Dedifferentiated amniotic fluid mesenchymal stem cell (primary cell): ENCODE data around the gene RAB31.
A peak's percentile ranks its signal among the peaks of the same experiment; 100 is the strongest.
"Not testable (repeated sequence)": the region's sequence is repeated elsewhere in the genome, so short reads cannot be mapped to it uniquely, and the experiment has no call there.

Source experiments
- DNase-seq: peaks from one replicate; pipeline ENCODE4 v3.0.0-alpha.2; 2016; ENCODE audit errors: extremely low spot score

Gene RAB31, protein sequence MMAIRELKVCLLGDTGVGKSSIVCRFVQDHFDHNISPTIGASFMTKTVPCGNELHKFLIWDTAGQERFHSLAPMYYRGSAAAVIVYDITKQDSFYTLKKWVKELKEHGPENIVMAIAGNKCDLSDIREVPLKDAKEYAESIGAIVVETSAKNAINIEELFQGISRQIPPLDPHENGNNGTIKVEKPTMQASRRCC

DNA sequence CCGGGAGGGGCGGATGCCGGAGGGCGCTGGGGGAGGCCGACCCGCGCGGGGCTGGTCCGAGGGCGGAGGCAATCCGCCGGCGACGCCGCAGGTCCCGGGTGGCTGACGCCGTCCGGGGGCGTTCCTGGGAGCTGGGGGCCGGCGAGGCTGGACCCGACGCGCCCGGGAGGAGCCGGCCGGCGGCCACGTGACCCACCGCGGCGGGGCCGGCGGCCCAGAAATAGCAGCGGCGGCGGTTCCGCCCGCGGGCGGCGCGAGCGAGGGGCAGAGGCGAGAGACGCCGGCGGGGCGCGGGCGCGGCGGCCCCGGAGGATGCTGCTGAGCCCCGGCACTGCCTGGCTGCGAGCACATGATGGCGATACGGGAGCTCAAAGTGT lies at the start of gene RAB31:
Gene RAB31, plus strand, starts transcription at position 245 of the 377 bp plus-strand sequence. Its CDS starts 105 bp downstream, at position 350.
- peak; percentile 59 for DNase-seq

- DNase-seq: no peak
Observed at GRCh38 chr18:9659499-9660375, 48.4 kb upstream of the RAB31 start.

DNA sequence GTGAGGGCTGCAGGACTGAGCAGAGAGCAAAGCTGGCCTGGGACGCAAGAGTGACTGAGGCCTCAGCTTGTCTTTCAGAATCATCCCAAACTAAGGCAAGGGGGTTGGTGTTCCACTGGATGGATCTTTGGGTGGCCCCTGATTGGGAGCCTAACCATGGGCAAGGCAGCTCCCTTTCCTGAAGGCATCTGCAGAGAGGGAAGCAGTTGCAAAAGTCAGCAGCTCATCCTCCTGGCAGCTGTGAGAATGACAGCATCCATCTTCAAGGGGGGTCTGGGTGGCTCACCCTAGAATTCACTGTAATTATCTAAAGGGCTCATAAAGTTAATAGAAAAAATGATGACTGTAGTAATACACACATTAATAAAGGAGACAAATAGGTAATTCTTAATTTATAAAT lies 46.5 kb upstream of the RAB31 start:
- no peak for DNase-seq

- DNase-seq: no peak
Observed at GRCh38 chr18:9663377-9663776, 44.7 kb upstream of the RAB31 start.

GRCh38 chr18:9665314-9665713 lies 42.8 kb upstream of the RAB31 start:
- no peak for DNase-seq

DNA sequence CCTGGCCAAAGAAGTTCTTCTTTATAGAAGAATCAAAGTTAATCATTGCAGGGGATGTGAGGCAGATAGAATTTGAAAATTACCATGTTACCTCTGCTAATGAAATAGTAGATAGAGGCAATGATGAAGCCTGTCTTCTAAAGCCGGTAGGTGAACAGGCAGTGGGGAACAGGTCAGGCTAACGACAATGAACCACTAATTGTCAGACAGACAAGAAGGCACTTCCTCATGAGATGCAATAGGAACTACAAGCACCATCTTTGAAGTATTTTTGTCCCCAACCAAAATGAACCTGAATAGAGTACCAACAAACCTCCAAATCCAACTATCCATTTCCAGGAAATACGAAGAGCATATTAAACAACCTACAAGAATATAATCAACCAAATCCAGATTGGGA lies 41.6 kb upstream of the RAB31 start:
- DNase-seq: no peak

DNA sequence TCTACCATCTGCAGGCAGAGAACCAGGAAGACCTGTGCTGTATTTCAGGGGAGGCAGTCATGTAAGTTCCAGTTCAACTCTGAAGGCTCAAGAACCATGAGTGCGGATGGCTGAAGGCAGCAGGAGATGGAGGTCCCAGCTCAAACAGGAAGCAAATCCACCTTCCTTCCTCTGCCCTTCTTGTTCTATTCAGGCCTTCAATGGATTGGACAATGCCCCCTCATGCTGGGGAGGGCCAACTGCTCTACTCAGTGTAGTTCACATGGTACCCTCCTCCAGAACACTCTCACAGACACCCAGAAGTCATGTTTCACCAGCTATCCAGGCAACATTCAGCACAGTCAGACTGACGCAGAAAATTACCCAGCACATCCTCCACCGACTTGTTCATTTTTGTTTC lies 39.1 kb upstream of the RAB31 start:
- DNase-seq: no peak

- no peak for DNase-seq
Observed at GRCh38 chr18:9671214-9671613, 36.9 kb upstream of the RAB31 start.

DNA sequence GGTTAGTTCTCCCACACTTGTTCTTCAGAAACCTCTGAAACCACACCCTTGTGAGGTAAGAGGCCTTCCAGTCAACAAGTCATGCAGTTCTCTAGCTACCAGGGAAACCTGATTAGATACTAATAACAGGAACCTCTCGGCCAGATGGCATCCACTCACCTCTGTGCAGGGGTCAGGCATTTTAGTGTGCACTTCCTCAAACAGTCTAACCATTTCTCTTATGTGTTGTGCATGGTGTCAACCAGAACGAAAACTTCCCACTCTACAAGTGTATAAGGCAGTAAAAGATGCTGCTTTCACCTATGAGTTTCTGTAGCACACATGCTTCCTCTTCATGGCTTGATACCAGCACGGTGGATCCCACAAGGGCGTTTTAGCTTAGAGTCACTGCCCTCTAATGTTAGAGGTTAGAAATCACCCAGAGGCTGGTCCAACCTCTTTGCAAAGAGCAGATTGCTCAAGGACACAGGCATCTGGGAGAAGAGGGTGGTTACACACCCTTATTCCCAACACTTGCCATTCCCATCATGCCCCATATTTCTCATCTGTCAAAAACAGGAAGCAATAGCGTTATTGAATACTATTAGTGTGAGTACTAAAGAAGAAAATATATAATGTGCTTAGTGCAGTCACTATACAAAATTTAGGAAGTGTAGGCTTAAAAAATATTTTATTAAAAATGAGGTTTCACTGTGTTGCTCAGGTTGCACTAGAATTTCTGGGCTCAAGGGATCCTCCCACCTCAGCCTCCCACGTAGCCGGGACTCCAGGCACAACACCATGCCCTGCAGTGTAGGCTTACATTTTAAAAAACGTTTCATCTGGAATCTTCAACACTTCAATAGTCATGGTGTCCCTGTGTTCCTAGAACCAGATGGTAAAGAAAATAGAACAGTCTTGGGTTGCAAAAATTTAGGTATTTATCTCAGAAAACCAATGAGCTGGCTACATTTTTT lies 34.5 kb upstream of the RAB31 start:
- no peak for DNase-seq

DNA sequence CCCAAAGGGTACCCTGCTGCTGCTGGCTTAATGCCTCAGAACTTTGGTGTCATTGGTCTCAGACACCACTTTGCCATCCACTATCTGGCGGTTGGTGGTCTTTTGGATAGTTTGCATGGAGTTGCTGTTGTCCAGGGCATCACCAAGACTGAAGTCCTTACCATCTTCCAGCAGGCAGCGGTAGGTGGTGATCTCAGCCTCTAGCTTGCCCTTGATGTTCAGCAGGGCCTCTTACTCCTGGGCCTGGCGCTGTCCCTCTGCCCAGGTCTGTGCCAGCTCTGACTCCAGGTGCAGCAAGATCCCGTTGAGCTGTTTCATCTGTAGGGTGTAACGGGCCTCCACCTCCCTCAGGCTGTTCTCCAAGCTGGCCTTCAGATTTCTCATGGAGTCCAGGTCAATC lies 29.9 kb upstream of the RAB31 start:
- DNase-seq: not testable (repeated sequence)

DNA sequence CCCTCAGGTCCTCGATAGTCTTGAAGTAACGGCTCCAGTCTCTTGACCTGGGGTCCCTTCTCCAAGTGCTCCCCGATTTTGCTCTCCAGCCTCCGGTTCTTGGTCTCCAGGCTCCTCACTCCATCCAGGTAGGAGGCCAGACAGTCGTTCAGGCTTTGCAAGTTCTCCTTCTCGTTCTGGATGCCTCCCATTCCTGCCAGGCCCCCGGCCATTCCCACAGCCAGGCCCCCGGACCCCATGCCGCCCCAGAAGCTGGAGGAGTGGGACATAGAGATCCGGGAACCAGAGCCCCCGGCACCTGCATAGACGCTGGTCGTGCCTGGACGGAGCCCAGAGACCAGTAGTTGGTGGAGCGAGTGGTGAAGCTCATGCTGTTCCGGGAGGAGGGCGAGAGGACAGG lies 29.0 kb upstream of the RAB31 start:
- no peak for DNase-seq

GRCh38 chr18:9681217-9681616 lies 26.9 kb upstream of the RAB31 start:
- no peak for DNase-seq

DNA sequence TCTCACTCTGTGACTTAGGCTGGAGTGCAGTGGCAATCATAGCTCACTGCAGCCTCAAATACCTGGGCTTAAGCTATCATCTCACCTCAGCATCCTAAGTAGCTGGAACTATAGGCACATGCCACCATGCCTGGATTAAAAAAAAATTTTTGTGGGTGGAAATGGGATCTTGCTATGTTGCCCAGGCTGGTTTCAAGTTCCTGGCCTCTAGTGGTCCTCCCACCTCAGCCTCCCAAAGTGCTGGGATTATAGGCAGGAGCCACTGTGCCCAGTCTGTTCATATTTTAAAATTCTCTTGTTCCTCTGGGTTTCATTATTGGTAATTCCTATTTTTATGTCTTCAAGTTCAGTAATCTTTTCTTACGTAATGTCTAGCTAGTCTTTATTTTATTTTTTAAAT lies 25.5 kb upstream of the RAB31 start:
- DNase-seq: no peak

- DNase-seq: peak; percentile 54
Observed at GRCh38 chr18:9683418-9684396, 24.4 kb upstream of the RAB31 start.

- peak; percentile 49 for DNase-seq
Observed at GRCh38 chr18:9684881-9685614, 23.1 kb upstream of the RAB31 start.

GRCh38 chr18:9685615-9685890 lies 22.5 kb upstream of the RAB31 start:
- DNase-seq: no peak

- DNase-seq: peak; percentile 52
Observed at GRCh38 chr18:9688036-9688741, 19.9 kb upstream of the RAB31 start.

DNA sequence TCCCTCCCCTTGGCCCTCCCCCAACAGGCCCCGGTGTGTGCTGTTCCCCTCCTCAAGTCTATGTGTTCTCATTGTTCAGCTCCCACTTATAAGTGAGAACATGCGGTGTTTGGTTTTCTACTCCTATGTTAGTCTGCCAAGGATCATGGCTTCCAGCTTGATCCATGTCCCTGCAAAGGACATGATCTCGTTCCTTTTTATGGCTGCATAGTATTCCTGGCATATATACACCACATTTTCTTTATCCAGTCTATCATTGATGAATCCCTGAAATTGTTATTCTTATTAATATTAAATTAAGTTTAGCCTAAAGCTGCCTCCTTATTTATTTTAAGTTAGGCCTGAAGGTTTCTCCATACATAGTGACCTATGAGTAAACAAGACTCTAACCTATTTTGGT lies 18.8 kb upstream of the RAB31 start:
- no peak for DNase-seq

GRCh38 chr18:9690418-9691188 lies 17.5 kb upstream of the RAB31 start:
- DNase-seq: no peak
